K562 (cell line): ENCODE results near the gene COL1A1. TPM values are rescaled to one million over a fixed set of nuclear protein-coding genes. Genes with fewer than 3 reads are reported as not detected.

ENCODE experiments used
- ATAC-seq: fragments of 200-7000 bp; cut with Tn5 transposase; 3 replicates; pipeline ENCODE4 v1.9.1; 2020; ENCODE audit warnings: moderate library complexity
- BruUV-seq: library from RNA; stranded (reverse); fragments of 400-500 nt; replicated peaks from 2 replicates; lab custom pipeline; 2021; lab: Mats Ljungman, UMichigan
- CTCF ChIA-PET: fragments of 300-600 bp; formaldehyde crosslinking; extraction: SDS; loops from one replicate; lab custom pipeline; 2021; ENCODE audit warnings: low intra/inter-chr PET ratio; lab: Yijun Ruan, JAX
- POLR2A ChIA-PET: fragments of 300-600, 350-650 bp; sonication (Branson Sonifier 250); formaldehyde crosslinking; extraction: SDS; loops from one replicate; lab custom pipeline; 2021; ENCODE audit warnings: antibody characterized with exemption, inconsistent platforms; lab: Yijun Ruan, JAX
- DNase-seq, 4 experiments: peaks; one replicate each; pipeline versions ENCODE4 v3.0.0 to v3.0.0-alpha.2; 2011 to 2018; ENCODE audit warnings: low spot score in 3 of 4, mixed read lengths in 3 of 4; ENCODE audit errors: extremely low read depth in 1 of 4
- FAIRE-seq: peaks from 2 replicates; lab custom pipeline; 2011; peaks lifted over from hg19 to GRCh38; lab: Jason Lieb, UNC
- H2AFZ ChIP-seq: 2 replicates; pipeline ENCODE4 v1.6.0; 2011; ENCODE audit warnings: low read depth, low read length, control low read depth, inconsistent platforms
- H3K27ac ChIP-seq: fragments of 200-600 bp; 3 replicates; pipeline ENCODE4 v1.8.0; 2011; ENCODE audit warnings: low read depth, mild to moderate bottlenecking, control low read depth, inconsistent platforms, low read length, moderate library complexity, mixed read lengths; ENCODE audit errors: extremely low read depth
- H3K27me3 ChIP-seq, 2 experiments: fragments of 300-600 bp in 1 of 2; 2 replicates in 1 of 2; 3 replicates in 1 of 2; pipeline versions ENCODE4 v1.6.0 to v1.8.0; 2011; ENCODE audit warnings: inconsistent platforms in 2 of 2, low read length in 2 of 2, mild to moderate bottlenecking in 1 of 2, mixed read lengths in 1 of 2, moderate library complexity in 1 of 2; ENCODE audit not compliant: control insufficient read depth in 2 of 2, insufficient read depth in 2 of 2
- H3K36me3 ChIP-seq: fragments of 300-600 bp; 3 replicates; pipeline ENCODE4 v1.8.0; 2011; ENCODE audit warnings: mild to moderate bottlenecking, low read length, inconsistent platforms; ENCODE audit not compliant: control insufficient read depth, insufficient read depth
- H3K4me1 ChIP-seq, 2 experiments: fragments of 200-600 bp in 1 of 2; replicated peaks in 1 of 2; 2 replicates in 1 of 2; 3 replicates in 1 of 2; pipeline versions ENCODE4 v1.5.1 to v1.8.0; 2011; ENCODE audit warnings: inconsistent platforms in 2 of 2, low read length in 2 of 2, mild to moderate bottlenecking in 1 of 2, mixed read lengths in 1 of 2, moderate library complexity in 1 of 2; ENCODE audit not compliant: control insufficient read depth in 2 of 2, insufficient read depth in 2 of 2
- H3K4me2 ChIP-seq: 2 replicates; pipeline ENCODE4 v1.6.1; 2011; ENCODE audit warnings: low read length, control low read depth, inconsistent platforms, mixed read lengths; ENCODE audit not compliant: insufficient read depth
- H3K4me3 ChIP-seq: fragments of 200-600 bp; sonication (generic), shearing (Covaris generic); 2 replicates; pipeline ENCODE4 v1.5.1; 2016; ENCODE audit warnings: control low read depth, inconsistent platforms
- H3K79me2 ChIP-seq: fragments of 200-600 bp; 3 replicates; pipeline ENCODE4 v1.8.0; 2011; ENCODE audit warnings: low read length, inconsistent platforms; ENCODE audit not compliant: control insufficient read depth, insufficient read depth
- H3K9ac ChIP-seq, 2 experiments: 2 replicates each; pipeline versions ENCODE4 v1.6.0 to v1.6.1; 2011; ENCODE audit warnings: low read depth in 2 of 2, low read length in 2 of 2, control low read depth in 1 of 2, inconsistent platforms in 1 of 2, mild to moderate bottlenecking in 1 of 2, mixed read lengths in 1 of 2; ENCODE audit not compliant: insufficient read depth in 1 of 2
- H3K9me1 ChIP-seq: one replicate; pipeline ENCODE4 v1.6.0; 2011; ENCODE audit warnings: inconsistent platforms, mild to moderate bottlenecking, low read length, moderate library complexity; ENCODE audit not compliant: control insufficient read depth, insufficient read depth
- H3K9me3 ChIP-seq: replicated peaks from 2 replicates; pipeline ENCODE4 v1.5.1; 2011; ENCODE audit warnings: low read depth, low read length, inconsistent platforms; ENCODE audit not compliant: control insufficient read depth, insufficient read depth
- H4K20me1 ChIP-seq: replicated peaks from 2 replicates; pipeline ENCODE4 v1.6.1; 2011; ENCODE audit warnings: low read length, inconsistent platforms, mixed read lengths; ENCODE audit not compliant: control insufficient read depth, insufficient read depth
- FUS ChIP-seq: fragments of 200-400 bp; formaldehyde crosslinking; optimal IDR thresholded peaks from 2 replicates; pipeline ENCODE3; 2017; ENCODE audit warnings: low read depth, low read length
- PPARD ChIP-seq: fragments of 250-450 bp; sonication (Bioruptor Pico); IDR thresholded peaks from 2 replicates; pipeline ENCODE4 v1.8.0; 2022; ENCODE audit warnings: inconsistent platforms, mild to moderate bottlenecking, moderate library complexity
- RBBP5 ChIP-seq: fragments of 200-600 bp; sonication (generic); IDR thresholded peaks from 2 replicates; pipeline ENCODE4 v1.6.1; 2012; ENCODE audit warnings: borderline replicate concordance, mild to moderate bottlenecking, low read length, control low read depth, inconsistent platforms; ENCODE audit not compliant: insufficient read depth, poor library complexity, severe bottlenecking
- RBFOX2 ChIP-seq: fragments of 200-400 bp; formaldehyde crosslinking; IDR thresholded peaks from 2 replicates; pipeline ENCODE4 v1.6.1; 2017; ENCODE audit warnings: low read depth, mild to moderate bottlenecking, low read length, moderate library complexity
- SNIP1 ChIP-seq: fragments of 450-650 bp; IDR thresholded peaks from 2 replicates; pipeline ENCODE4 v1.7.1; 2017; ENCODE audit warnings: low read depth, mild to moderate bottlenecking
- ZNF121 ChIP-seq: sonication (generic); formaldehyde crosslinking; conservative IDR thresholded peaks from 2 replicates; pipeline ENCODE4 v1.8.0; 2022; ENCODE audit warnings: missing genetic modification reagents
- ZNF518B ChIP-seq: fragments of 250-450 bp; sonication (Bioruptor Pico); IDR thresholded peaks from 2 replicates; pipeline ENCODE4 v1.5.0; 2021; ENCODE audit warnings: mild to moderate bottlenecking, moderate library complexity
- ZNF583 ChIP-seq: fragments of 250-450 bp; sonication (Bioruptor Pico); IDR thresholded peaks from 2 replicates; pipeline ENCODE4 v1.4.0; 2020
- ZNF766 ChIP-seq: fragments of 200-800 bp; sonication (Bioruptor generic); conservative IDR thresholded peaks from 2 replicates; pipeline ENCODE4 v1.6.1; 2016; ENCODE audit warnings: missing genetic modification characterization, missing compliant biosample characterization
- WGBS: fragments of 100-300 bp; shearing (Covaris generic); methylation state at CpG from one replicate; pipeline ENCODE4 v1.1.6; 2016; ENCODE audit warnings: low coverage, mixed read lengths; ENCODE audit not compliant: insufficient coverage; ENCODE audit errors: missing lambda C conversion rate; 5-methylcytosine and 5-hydroxymethylcytosine counted together
- in situ Hi-C: fragments of 300-500 bp; cut with MboI; formaldehyde crosslinking; loops from 4 replicates; pipeline ENCODE4 v1.15.0; 2018; ENCODE audit warnings: inconsistent platforms, mixed read lengths
- intact Hi-C: fragments of 100-400 bp; cut with micrococcal nuclease; formaldehyde crosslinking; loops from 2 replicates; pipeline ENCODE4 v1.14.2; 2022
- polyA plus RNA-seq, 8 experiments: library from polyadenylated mRNA; depleted of rRNA in 4 of 8; stranded (reverse) in 5 of 8; unstranded in 3 of 8; fragments of >200 nt; fragmentation: Nextera tagmentation in 2 of 8; fragmentation: Illumina TruSeq in 1 of 8; extraction: Ambion mirVana in 2 of 8; extraction: Trizol in 1 of 8; gene quantifications; 2 replicates each; pipeline versions ENCODE4 v1.2.1 to v1.2.3, GENCODE V29; 2011 to 2014; ENCODE audit warnings: inconsistent platforms in 1 of 8, missing spikeins in 1 of 8
- total RNA-seq, 7 experiments: library from RNA; depleted of rRNA in 6 of 7; stranded (reverse); fragments of >200 nt in 6 of 7; fragmentation: Illumina TruSeq in 2 of 7; extraction: Trizol in 2 of 7; gene quantifications; 2 replicates each; pipeline versions ENCODE4 v1.2.1 to v1.2.3, GENCODE V29; 2011 to 2021; ENCODE audit warnings: low replicate concordance in 1 of 7

Gene COL1A1
- total and polyA plus RNA-seq, 9 of the 15 experiments (the other 6 are each of a cell fraction or from before 2014, with no cell fraction given) = 0.04 to 3.4 (median 0.18) TPM

GRCh38 chr17:50146230-50146926, 55.1 kb downstream of the COL1A1 start (continued):
- no peak for TF ChIP-seq ZNF583 (CRISPR knock-in tag)

- no peak for ATAC-seq
- Histone ChIP-seq H3K36me3 (peaks cover 73% of the 10 kb centered on the region), H3K9ac (peak overlapping the region in 1 of 2 experiments; percentile 97; a peak in 2 of 4 replicates), H3K27me3 (no peaks in the 10 kb centered on the region), H4K20me1 (peaks cover 14% of the 10 kb centered on the region), H2AFZ (no peak overlapping the region), H3K27ac (no peak overlapping the region), H3K4me2 (no peak overlapping the region), H3K4me1 (peaks cover 20 to 65% of the 10 kb centered on the region in 2 experiments; a peak in 4 of 5 replicates), H3K9me1 (peaks cover 14% of the 10 kb centered on the region), H3K79me2 (peaks cover 83% of the 10 kb centered on the region), H3K4me3 (no peak overlapping the region), H3K9me3 (no peaks in the 10 kb centered on the region)
- intact Hi-C loops = no loop called here
- no peak for FAIRE-seq
- BruUV-seq = no TSS peak
- CTCF ChIA-PET = no interaction called here
- in situ Hi-C loops = no loop called here
- DNase-seq = no peak
- WGBS = 68% methylated on average over 5 of the region's 11 CpGs
- POLR2A ChIA-PET = interaction anchor here (0.7 to 2.0 kb wide), 3 partner anchors 9 to 129 kb away, joined by 3 to 6 read pairs (median 5); no protein-coding TSS in a partner anchor
- TF ChIP-seq ZNF518B (CRISPR knock-in tag) = no peak
- no peak for TF ChIP-seq ZNF121 (CRISPR knock-in tag)
- no peak for TF ChIP-seq FUS
- TF ChIP-seq SNIP1 = no peak
- TF ChIP-seq ZNF766 (CRISPR knock-in tag) = no peak
- TF ChIP-seq PPARD (CRISPR knock-in tag) = no peak
- 0 out of 2 replicates have a peak, but pooled peaks have one; percentile 10 for TF ChIP-seq RBFOX2
- peak; percentile 11 for TF ChIP-seq RBBP5
These were observed 55.8 kb downstream of the COL1A1 start for GRCh38 chr17:50145532-50146229.
